A549 treated with AZD9567 at 1 μM for 4 hours (cell line): Measurements from ENCODE around the gene COX8A. TPM values are rescaled to one million over a fixed set of nuclear protein-coding genes. Genes with fewer than 3 reads are reported as not detected.

Experiments
- total RNA-seq: library from RNA; stranded (reverse); fragments of 200-300 nt; extraction: Qiagen RNA extraction; gene quantifications from 5 replicates; pipeline ENCODE4 v1.2.3, GENCODE V29; 2022; ENCODE audit not compliant: insufficient read depth

Gene COX8A, protein sequence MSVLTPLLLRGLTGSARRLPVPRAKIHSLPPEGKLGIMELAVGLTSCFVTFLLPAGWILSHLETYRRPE
- 748 to 1,110 TPM (median 1,029 TPM) in 5 replicates for total RNA-seq

GRCh38 chr11:63974259-63975143, at the start of gene COX8A:
Gene COX8A, plus strand, starts transcription at chr11:63974620. Its CDS starts 61 bp downstream, at chr11:63974681.

GRCh38 chr11:63938479-63939396, 35.7 kb upstream of the COX8A start, which contains the start of gene NAA40:
Gene NAA40, plus strand, starts transcription at chr11:63939002. Its CDS starts 95 bp downstream, at chr11:63939097.

GRCh38 chr11:63986156-63986931, 11.9 kb downstream of the COX8A start, which contains the start of gene OTUB1:
Gene OTUB1, plus strand, starts transcription at chr11:63986438. Its CDS starts 19 bp downstream, at chr11:63986457.

Other genes with a start within 250 kb of the COX8A start
- 5.4 to 7.7 TPM (median 6.5 TPM) in 5 replicates for gene ZFTA, start 205.8 kb upstream of the COX8A start, total RNA-seq
- gene SPINDOC, start 161.2 kb upstream of the COX8A start, total RNA-seq = 36.4 to 53.3 TPM (median 51.8 TPM) in 5 replicates
- 24.7 to 26.8 TPM (median 26.4 TPM) in 5 replicates for gene MARK2, start 135.5 kb upstream of the COX8A start, total RNA-seq
- 0.65 to 1.1 TPM (median 0.97 TPM) in 4 of 5 replicates, not detected in the other for gene RCOR2, start 57.5 kb upstream of the COX8A start, total RNA-seq
- gene NAA40, start 35.6 kb upstream of the COX8A start, total RNA-seq = 13.4 to 20.7 TPM (median 15.7 TPM) in 5 replicates
- 107 to 135 TPM (median 126 TPM) in 5 replicates for gene OTUB1, start 11.8 kb downstream of the COX8A start, total RNA-seq
- 0.03 to 0.07 TPM (median 0.04 TPM) in 4 of 5 replicates, not detected in the other for gene FLRT1, start 61.3 kb downstream of the COX8A start, total RNA-seq
- gene MACROD1, start 191.5 kb downstream of the COX8A start, total RNA-seq = 8.5 to 16.1 TPM (median 13.2 TPM) in 5 replicates
- gene STIP1, start 211.6 kb downstream of the COX8A start, total RNA-seq = 229 to 287 TPM (median 245 TPM) in 5 replicates
- gene FERMT3, start 232.1 kb downstream of the COX8A start, total RNA-seq = 1.4 to 2.9 TPM (median 2.0 TPM) in 5 replicates